Activated T-cell treated with anti-CD3 and anti-CD28 coated beads, Interleukin-2, amount 50 U/mL, for 1 hour (primary cell): Measurements from ENCODE around the gene GBP1.
"Not testable (repeated sequence)": the region's sequence is repeated elsewhere in the genome, so short reads cannot be mapped to it uniquely, and the experiment has no call there.

Source experiments
- DNase-seq: peaks from one replicate; pipeline ENCODE4 v3.0.0-alpha.2; 2020

GBP1 gene

GRCh38 chr1:89051300-89051954 lies 13.6 kb downstream of the GBP1 start:
- DNase-seq = no peak

- DNase-seq = no peak
Measured at GRCh38 chr1:89050649-89051033, 14.4 kb downstream of the GBP1 start.

GRCh38 chr1:89049901-89050648 lies 14.9 kb downstream of the GBP1 start:
- DNase-seq = not testable (repeated sequence)

GRCh38 chr1:89049187-89049586 lies 15.8 kb downstream of the GBP1 start:
- not testable (repeated sequence) for DNase-seq

- DNase-seq = no peak
Measured at GRCh38 chr1:89047734-89048133, 17.3 kb downstream of the GBP1 start.

GRCh38 chr1:89046318-89047183 lies 18.5 kb downstream of the GBP1 start:
- DNase-seq = not testable (repeated sequence)

GRCh38 chr1:89044970-89045721 lies 19.9 kb downstream of the GBP1 start:
- DNase-seq = no peak

GRCh38 chr1:89043940-89044339 lies 21.1 kb downstream of the GBP1 start:
- DNase-seq = no peak

GRCh38 chr1:89042491-89042890 lies 22.5 kb downstream of the GBP1 start:
- DNase-seq = no peak

- DNase-seq = no peak
Measured at GRCh38 chr1:89041721-89042120, 23.3 kb downstream of the GBP1 start.

GRCh38 chr1:89041119-89041641 lies 23.8 kb downstream of the GBP1 start:
- no peak for DNase-seq

GRCh38 chr1:89040315-89040626 lies 24.7 kb downstream of the GBP1 start:
- DNase-seq = no peak

GRCh38 chr1:89037186-89037585 lies 27.8 kb downstream of the GBP1 start:
- DNase-seq = no peak

- DNase-seq = no peak
Measured at GRCh38 chr1:89035080-89035479, 29.9 kb downstream of the GBP1 start.

GRCh38 chr1:89034004-89034403 lies 31.0 kb downstream of the GBP1 start:
- DNase-seq = not testable (repeated sequence)

- not testable (repeated sequence) for DNase-seq
Measured at GRCh38 chr1:89029051-89029450, 36.0 kb downstream of the GBP1 start.

GRCh38 chr1:89025928-89026327 lies 39.1 kb downstream of the GBP1 start:
- no peak for DNase-seq

- no peak for DNase-seq
Measured at GRCh38 chr1:89023026-89023425, 42.0 kb downstream of the GBP1 start.

GRCh38 chr1:89022167-89022959 lies 42.6 kb downstream of the GBP1 start, which contains the start of gene GBP3:
GBP3 (minus strand) TSS chr1:89022866; CDS start chr1:89020721, 2,145 bp downstream.
- no peak for DNase-seq

- DNase-seq = not testable (repeated sequence)
Measured at GRCh38 chr1:89018318-89018717, 46.7 kb downstream of the GBP1 start.

GRCh38 chr1:89008511-89008910 lies 56.5 kb downstream of the GBP1 start:
- DNase-seq = no peak
